Skin epidermis (tissue), 12 donors: ENCODE data around the gene DEFB108B.
"Not testable (repeated sequence)": the region's sequence is repeated elsewhere in the genome, so short reads cannot be mapped to it uniquely, and the experiment has no call there.

Source experiments
- H3K27ac ChIP-seq, 21 experiments: fragments of 200-600 bp; sonication (generic) in 11 of 21; one replicate each; pipeline ENCODE4 v1.5.0; 2020; ENCODE audit warnings: mild to moderate bottlenecking in 3 of 21, inconsistent platforms in 2 of 21, moderate library complexity in 2 of 21
- H3K4me3 ChIP-seq, 7 experiments: fragments of 200-600 bp; sonication (generic) in 2 of 7; one replicate each; pipeline ENCODE4 v1.5.0; 2020; ENCODE audit warnings: inconsistent platforms in 2 of 7, mild to moderate bottlenecking in 2 of 7, moderate library complexity in 1 of 7

The DEFB108B gene

DNA sequence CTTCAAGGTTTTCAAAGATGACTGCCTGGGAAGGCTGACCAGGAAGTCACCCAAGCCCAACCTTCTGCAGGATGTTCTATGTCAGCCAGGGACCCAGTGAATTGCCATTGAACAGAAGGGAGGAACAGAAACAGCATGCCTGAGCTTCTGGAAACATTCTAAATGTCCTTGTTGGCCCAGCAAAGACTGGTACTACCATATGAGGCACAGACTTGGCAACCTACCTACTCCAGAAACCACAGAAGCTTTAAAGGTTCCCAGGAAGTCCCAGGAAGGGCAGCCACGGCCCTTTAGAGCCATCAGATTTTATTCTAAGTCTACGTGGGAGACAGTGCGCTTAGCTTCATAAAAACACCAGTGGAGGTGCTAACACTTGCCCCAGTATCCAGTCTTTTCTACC lies 20.5 kb upstream of the DEFB108B start:
- not testable (repeated sequence) for H3K4me3 ChIP-seq
- peak overlapping the region in 1 of 21 experiments; percentile 10 for H3K27ac ChIP-seq

DNA sequence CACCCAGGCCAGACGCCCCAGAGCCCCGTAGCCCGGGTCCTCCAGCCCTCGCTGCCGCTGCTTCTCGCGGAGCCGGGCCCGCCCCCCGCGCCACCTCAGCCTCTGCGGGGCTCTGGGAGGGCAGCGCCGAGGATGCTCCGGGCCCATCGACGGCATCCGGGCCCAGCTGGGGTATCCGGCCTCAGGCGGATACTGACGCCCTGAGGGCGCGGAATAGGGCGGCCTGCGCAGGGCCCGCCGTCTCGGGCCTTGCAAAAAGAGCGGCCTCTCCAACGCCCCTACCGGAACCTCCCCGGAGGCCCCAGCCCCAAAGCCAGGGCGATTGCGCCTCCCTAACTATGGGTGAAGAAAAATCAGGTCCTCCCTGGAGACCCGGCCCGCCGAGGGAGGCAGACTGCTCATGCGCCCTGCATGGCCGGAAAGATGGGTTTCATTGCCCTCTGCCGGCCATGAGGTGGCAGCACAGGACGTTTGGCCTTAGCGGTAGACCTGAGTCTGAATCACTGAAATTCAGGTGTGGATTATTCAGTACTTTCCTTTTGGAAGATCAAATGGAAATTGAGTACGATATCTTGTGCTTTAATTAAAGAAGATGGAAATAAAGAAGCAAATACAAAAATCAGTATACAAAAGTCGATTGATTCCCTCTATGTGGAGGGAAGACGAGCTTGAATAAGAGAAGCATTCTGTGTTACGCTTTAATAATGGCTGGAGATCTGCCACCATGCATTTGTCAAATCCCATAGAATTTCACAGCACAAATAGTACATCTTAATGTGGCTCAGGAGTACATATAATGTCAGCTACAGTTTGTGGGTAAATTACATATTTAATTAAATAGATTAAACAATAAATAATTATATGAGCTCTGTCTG lies 19.3 kb upstream of the DEFB108B start:
- H3K27ac ChIP-seq = peak overlapping the region in 11 of 21 experiments; percentile 43 to 89 (median 69)
- peak overlapping the region; percentile 30 to 58 (median 43) for H3K4me3 ChIP-seq

DNA sequence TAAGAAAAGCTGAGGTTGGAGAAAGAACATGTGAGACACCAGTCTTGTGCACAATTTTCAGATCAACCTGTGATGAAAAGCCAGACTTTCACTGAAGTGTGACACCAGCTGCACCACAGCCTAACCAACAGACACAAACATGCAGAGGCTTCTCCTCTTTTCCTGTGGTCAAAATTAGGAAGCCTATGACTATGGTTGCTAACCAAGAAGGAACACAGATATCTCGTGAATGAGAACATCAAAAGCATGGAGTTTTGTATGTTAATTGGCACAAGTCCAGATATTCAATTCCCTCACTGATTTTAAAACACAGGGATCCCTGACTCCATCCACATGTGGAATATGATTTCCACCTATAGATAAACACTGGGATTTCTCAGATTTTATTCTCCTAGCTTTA lies 11.5 kb upstream of the DEFB108B start:
- H3K27ac ChIP-seq, H3K4me3 ChIP-seq: not testable (repeated sequence)

DNA sequence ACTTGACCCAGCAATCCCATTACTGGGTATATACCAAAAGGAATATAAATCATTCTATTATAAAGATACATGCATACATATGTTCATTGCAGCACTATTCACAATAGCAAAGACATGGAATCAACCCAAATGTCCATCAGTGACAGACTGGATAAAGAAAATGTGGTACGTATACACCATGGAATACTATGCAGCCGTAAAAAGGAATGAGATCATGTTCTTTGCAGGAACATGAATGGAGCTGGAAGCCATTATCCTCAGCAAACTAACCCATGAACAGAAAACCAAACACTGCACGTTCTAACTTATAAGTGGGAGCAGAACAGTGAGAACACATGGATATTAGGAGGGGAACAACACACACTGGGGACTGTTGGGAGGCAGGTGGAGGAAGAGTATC lies 3.8 kb upstream of the DEFB108B start:
- not testable (repeated sequence) for H3K27ac ChIP-seq, H3K4me3 ChIP-seq

DNA sequence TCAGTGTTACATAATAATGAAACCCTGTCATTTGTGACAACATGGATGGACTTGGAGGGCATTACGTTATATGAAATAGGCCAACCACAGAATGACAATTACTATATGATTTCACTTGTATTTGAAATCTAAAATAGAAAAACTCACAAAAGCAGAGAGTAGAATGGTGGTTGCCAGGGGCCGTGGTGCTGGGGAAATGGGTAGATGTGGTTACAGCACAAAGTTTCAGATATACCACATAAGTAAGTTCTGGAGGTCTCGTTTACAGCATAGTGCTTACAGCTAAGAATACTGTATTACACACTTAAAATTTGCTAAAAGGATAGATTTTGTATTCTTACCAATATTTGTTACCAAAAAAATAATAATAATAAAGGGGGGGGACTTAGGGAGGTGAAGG lies 3.3 kb upstream of the DEFB108B start:
- H3K4me3 ChIP-seq, H3K27ac ChIP-seq: not testable (repeated sequence)

DNA sequence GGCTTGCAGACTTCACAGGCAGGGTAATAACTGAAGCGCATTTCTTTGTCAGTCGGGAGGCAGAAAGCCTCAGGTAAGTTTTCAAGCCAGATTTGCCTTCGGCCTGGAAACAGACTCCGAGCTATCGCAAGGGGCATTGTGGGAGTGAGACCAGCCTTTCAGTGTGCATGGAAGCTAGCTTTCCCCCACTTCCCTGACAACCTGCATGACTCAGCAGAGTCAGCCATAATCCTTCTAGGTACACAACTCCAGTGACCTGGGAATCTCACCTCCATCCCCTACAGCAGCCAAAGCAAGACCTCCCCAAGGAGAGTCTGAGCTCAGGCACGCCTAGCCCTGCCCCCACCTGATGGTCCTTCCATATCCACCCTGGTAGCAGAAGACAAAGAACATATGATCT lies 9.7 kb downstream of the DEFB108B start:
- H3K4me3 ChIP-seq = not testable (repeated sequence)
- peak overlapping the region in 4 of 21 experiments; percentile 6 to 58 (median 30) for H3K27ac ChIP-seq

DNA sequence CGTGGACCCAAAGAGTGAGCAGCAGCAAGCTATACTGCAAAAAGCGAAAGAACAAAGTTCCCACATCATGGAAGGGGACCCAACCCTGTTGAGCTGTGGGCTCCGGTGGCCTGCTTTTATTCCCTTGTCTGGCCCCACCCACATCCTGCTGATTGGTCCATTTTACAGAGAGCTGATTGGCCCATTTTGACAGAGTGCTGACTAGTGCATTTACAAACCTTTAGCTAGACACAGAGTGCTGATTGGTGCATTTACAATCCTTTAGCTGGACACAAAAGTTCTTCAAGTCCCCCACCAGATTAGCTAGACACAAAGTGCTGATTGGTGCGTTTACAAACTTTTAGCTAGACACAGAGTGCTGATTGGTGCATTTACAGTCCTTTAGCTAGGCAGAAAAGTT lies 10.4 kb downstream of the DEFB108B start:
- not testable (repeated sequence) for H3K27ac ChIP-seq, H3K4me3 ChIP-seq

DNA sequence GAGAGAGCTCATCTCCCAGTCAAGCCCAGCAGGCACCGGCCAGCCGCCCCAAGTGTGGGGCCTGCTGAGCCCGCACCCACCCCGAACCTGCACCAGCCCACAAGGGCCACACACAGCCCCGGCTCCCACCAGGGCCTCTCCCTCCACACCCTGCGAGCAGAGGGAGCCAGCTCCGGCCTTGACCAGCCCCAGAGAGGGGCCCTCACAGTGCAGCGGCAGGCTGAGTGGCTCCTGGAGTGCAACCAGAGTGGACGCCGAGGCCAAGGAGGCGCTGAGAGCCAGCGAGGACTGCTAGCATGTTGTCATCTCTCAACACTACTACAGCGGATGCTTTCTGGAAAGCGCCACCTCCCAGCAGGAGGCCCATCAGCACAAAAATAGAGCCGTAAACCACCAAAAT lies 10.9 kb downstream of the DEFB108B start:
- Histone ChIP-seq H3K27ac (no peak overlapping the region), H3K4me3 (no peak overlapping the region)

DNA sequence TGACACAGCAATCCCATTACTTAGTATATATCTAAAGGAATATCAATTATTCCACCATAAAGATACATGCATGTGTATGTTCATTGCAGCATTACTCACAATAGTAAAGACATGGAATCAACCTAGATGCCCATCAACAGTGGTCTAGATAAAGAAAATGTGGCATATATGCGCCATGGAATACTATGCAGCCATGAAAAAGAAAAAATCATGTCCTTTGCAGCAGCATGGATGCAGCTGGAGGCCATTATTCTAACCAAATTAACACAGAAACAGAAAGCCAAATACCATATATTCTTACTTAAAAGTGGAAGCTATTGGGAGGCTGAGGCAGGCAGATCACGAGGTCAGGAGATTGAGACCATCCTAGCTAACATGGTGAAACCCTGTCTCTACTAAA lies 20.9 kb downstream of the DEFB108B start:
- not testable (repeated sequence) for H3K4me3 ChIP-seq, H3K27ac ChIP-seq

DNA sequence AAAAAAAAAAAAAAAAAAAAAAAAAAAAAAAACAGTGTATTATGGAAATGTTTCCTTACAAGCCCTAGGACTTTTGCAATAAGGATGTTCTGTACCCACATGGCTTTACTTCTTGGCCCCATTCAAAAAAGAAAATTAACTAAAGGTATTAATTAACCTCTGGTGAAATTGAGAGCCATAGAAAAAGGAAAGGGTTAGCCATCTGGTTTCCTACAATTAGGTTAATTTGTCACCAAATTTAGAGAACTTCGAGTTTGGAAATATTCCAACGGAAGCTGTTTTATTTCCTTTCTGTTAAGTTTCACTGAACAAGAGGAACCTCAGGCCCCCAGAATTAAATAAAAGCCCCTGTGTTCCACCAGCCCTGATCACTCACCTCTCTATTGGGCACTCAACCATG lies 22.9 kb downstream of the DEFB108B start:
- not testable (repeated sequence) for H3K27ac ChIP-seq, H3K4me3 ChIP-seq

DNA sequence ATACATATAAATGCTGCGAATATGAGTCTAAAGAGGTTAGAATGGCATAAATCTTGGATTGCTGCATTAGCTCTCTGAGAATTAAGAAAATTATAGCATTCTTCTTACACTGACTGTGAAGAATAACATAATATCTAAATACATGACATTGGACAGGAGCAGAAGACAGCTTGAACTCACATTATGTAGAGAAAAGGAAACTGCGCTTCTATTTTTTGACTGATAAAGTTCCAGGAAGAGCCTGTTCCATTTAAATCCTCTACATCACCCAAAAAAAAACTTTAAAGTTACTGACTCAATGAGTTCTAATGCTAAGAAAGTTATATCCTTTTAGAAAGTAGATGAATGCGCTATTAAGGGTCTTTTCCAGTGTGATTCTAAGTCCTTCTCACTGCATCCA lies 27.8 kb downstream of the DEFB108B start:
- not testable (repeated sequence) for H3K4me3 ChIP-seq

DNA sequence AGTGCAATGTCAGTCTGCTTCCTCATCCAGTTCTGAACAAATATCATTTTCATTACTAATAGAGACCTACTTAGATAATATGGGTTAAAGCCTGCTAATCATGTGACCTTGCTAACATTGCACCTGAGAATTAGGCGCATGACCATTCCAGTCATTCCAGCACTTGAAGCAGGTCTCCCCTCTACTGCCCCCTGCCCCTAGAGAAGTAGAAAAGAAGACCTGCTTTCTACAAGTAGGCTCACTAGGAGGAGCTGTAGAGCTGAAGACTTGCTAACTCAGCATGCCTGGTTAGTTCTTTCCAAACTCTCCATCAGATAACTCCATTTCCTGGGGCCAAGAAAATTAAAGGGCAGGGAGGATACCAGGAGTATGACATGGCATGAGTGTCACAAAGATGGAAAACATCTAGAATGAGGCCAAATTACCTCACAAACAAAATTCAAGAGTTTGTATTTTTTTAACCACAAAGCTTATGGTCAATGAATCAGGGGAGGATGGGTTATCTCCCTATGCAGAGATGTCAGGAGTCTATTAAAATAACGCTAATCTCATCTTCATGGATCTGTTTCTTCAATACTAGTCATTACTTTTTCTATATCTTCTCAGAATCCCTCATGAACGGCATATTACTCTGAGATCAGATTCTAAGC lies 31.1 kb downstream of the DEFB108B start:
- H3K27ac ChIP-seq, H3K4me3 ChIP-seq: not testable (repeated sequence)

More for the DNA sequence above, 27.8 kb downstream of the DEFB108B start:
- H3K27ac ChIP-seq = not testable (repeated sequence)

DNA sequence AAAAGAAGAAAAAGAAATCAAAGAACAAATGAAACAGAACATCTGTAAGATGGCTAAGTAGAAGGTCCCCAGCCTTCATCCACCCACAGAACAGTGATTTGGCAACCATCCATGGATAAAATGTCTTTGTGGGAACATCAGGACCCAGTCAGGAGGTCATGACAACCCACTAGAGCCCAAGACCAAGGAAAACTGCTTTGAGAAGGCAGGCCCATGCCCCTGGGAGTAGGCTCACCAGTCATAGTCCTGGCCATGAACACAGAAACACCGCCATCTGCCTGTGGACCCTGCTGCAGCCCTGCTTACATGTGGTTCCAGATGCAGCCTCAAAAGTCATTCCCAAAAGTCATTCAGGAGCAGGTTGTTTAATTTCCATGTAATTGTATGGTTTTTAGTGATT lies 34.2 kb downstream of the DEFB108B start:
- not testable (repeated sequence) for H3K4me3 ChIP-seq, H3K27ac ChIP-seq

DNA sequence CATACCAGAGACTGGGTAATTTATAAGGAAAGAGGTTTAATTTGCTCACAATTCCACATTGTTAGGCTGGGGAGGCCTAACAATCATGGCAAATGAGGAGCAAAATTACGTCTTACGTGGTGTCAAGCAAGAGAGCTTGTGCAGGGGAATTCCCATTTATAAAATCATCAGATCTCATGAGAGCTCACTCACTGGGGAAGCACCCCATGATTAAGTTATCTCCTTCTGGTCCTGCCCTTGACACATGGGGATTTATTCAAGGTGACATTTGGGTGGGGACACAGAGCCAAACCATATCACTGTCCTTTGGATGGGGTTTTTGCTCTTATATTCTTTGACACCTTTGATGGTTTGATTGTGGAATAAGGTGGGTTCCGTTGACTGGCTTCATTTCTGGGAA lies 36.9 kb downstream of the DEFB108B start:
- H3K27ac ChIP-seq, H3K4me3 ChIP-seq: not testable (repeated sequence)

DNA sequence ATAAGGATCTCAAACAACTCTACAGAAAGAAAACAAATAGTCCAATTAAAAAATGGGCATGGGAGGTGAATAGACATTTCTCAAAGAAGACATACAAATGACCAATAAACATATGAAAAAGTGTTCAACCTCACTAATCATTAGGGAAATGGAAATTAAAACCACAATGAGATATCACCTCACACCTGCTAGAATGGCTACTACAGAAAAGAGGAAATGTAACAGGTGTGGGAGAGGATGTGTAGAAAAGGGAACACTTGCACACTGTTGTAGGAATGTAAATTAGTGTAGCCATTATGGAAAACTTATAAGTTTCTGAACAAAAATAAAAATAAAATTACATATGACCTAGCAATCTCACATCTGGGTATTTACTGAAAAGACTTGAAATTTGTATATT lies 37.7 kb downstream of the DEFB108B start:
- not testable (repeated sequence) for H3K4me3 ChIP-seq, H3K27ac ChIP-seq

DNA sequence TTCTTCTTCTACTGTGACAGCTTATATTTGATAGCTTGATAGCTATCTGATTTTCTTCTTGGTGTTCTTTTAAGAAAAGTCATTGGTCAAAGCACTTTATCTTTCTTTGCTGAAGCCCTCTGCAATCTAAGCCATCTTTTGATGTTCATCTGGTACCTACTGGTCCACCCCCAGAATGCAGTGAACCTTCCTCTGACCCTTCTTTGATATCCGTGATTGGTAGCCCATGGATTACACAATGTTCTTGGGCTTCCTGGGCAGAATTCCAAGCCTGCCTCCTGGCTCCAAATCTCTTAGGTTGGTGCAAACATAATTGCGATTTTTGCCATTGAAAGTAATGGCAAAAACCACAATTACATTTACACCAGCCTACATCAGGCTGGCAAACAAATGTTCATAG lies 43.3 kb downstream of the DEFB108B start:
- not testable (repeated sequence) for H3K4me3 ChIP-seq, H3K27ac ChIP-seq

DNA sequence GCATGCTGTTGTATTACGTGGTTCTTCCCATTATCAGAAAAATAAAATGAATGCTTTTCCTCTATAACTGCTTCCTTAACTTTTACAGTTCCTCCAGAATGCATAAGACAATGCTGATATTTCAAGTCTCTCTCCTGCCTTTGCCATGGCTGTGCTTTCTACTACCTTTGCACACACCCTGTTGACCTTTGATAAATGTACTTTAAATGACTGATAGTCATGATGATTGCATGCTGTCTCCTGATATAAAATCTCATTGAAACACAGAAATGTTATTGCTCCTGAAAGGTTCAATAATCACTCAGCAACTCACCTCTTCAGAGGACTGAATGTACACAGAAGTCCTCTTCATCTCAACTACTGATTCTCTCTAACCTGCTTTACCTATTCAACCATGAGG lies 45.1 kb downstream of the DEFB108B start, which contains the start of gene DEFB131B:
Gene DEFB131B, plus strand, starts transcription at position 395 of the 400 bp plus-strand sequence. Its CDS starts 0 bp downstream, at position 395.
- not testable (repeated sequence) for H3K4me3 ChIP-seq, H3K27ac ChIP-seq

DNA sequence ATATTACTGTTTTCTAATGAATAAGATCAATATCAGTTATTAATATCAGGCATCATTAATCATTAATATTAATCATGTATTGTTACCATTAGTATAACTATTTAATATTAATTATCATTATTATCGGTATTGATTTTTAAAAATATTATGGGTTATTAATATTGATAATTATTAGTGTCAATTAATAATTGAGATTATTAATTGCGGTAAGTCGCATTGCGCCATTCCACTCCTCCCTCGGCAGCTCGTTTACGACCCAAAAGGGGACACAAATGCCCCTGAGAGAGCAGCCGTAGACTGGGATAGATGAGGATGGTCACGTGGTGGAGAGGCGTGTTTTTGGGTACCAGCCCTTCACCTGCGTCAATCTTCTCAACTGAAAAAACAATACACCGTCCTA lies 52.8 kb downstream of the DEFB108B start:
- not testable (repeated sequence) for H3K27ac ChIP-seq, H3K4me3 ChIP-seq
